Measurements from ENCODE around the gene UNC119.

The UNC119 gene

GRCh38 chr17:28544402-28545140, 7.9 kb downstream of the UNC119 start:
- Histone ChIP-seq H3K27me3 (ENCODE audit: control insufficient read depth in 2 of 2, insufficient read depth in 2 of 2, low read length in 2 of 2) (no peaks in the 10 kb centered on the region), H3K9me3 (ENCODE audit: control insufficient read depth in 2 of 2, low read length in 2 of 2) (no peaks in the 10 kb centered on the region), H3K36me3 (ENCODE audit: control insufficient read depth in 2 of 2, insufficient read depth in 2 of 2, low read length in 2 of 2) (peaks cover 0 to 8% of the 10 kb centered on the region in 2 donors), H3K9ac (ENCODE audit: low read depth in 1 of 2, low read length in 2 of 2) (no peak overlapping the region), H3K4me1 (ENCODE audit: control insufficient read depth in 2 of 2, insufficient read depth in 2 of 2, low read length in 2 of 2) (peaks cover 4 to 8% of the 10 kb centered on the region in 2 donors), H3K27ac (ENCODE audit: low read depth in 2 of 2, low read length in 2 of 2) (no peak overlapping the region), H3K4me3 (ENCODE audit: low read length in 2 of 2) (no peak overlapping the region)

- no peak overlapping the region for H3K4me3 ChIP-seq (ENCODE audit: low read length in 2 of 2)
- H3K9ac ChIP-seq (ENCODE audit: low read depth in 1 of 2, low read length in 2 of 2), result no peak overlapping the region
- no peaks in the 10 kb centered on the region for H3K9me3 ChIP-seq (ENCODE audit: control insufficient read depth in 2 of 2, low read length in 2 of 2)
- peaks cover 0 to 10% of the 10 kb centered on the region in 2 donors for H3K4me1 ChIP-seq (ENCODE audit: control insufficient read depth in 2 of 2, insufficient read depth in 2 of 2, low read length in 2 of 2)
- H3K27ac ChIP-seq (ENCODE audit: low read depth in 2 of 2, low read length in 2 of 2), result no peak overlapping the region
- H3K36me3 ChIP-seq (ENCODE audit: control insufficient read depth in 2 of 2, insufficient read depth in 2 of 2, low read length in 2 of 2), result no peaks in the 10 kb centered on the region
- H3K27me3 ChIP-seq (ENCODE audit: control insufficient read depth in 2 of 2, insufficient read depth in 2 of 2, low read length in 2 of 2), result peaks cover 0 to 3% of the 10 kb centered on the region in 2 donors
Observed at GRCh38 chr17:28541439-28541838, 11.0 kb downstream of the UNC119 start.

GRCh38 chr17:28540231-28540630, 12.2 kb downstream of the UNC119 start:
- Histone ChIP-seq H3K9ac (ENCODE audit: low read depth in 1 of 2, low read length in 2 of 2) (no peak overlapping the region), H3K9me3 (ENCODE audit: control insufficient read depth in 2 of 2, low read length in 2 of 2) (no peaks in the 10 kb centered on the region), H3K27ac (ENCODE audit: low read depth in 2 of 2, low read length in 2 of 2) (no peak overlapping the region), H3K4me3 (ENCODE audit: low read length in 2 of 2) (no peak overlapping the region), H3K4me1 (ENCODE audit: control insufficient read depth in 2 of 2, insufficient read depth in 2 of 2, low read length in 2 of 2) (peaks cover 0 to 19% of the 10 kb centered on the region in 2 donors), H3K36me3 (ENCODE audit: control insufficient read depth in 2 of 2, insufficient read depth in 2 of 2, low read length in 2 of 2) (no peaks in the 10 kb centered on the region), H3K27me3 (ENCODE audit: control insufficient read depth in 2 of 2, insufficient read depth in 2 of 2, low read length in 2 of 2) (peaks cover 0 to 3% of the 10 kb centered on the region in 2 donors)

- Histone ChIP-seq H3K27ac (ENCODE audit: low read depth in 2 of 2, low read length in 2 of 2) (no peak overlapping the region), H3K9ac (ENCODE audit: low read depth in 1 of 2, low read length in 2 of 2) (no peak overlapping the region), H3K36me3 (ENCODE audit: control insufficient read depth in 2 of 2, insufficient read depth in 2 of 2, low read length in 2 of 2) (no peaks in the 10 kb centered on the region), H3K9me3 (ENCODE audit: control insufficient read depth in 2 of 2, low read length in 2 of 2) (no peaks in the 10 kb centered on the region), H3K4me1 (ENCODE audit: control insufficient read depth in 2 of 2, insufficient read depth in 2 of 2, low read length in 2 of 2) (peaks cover 0 to 27% of the 10 kb centered on the region in 2 donors), H3K27me3 (ENCODE audit: control insufficient read depth in 2 of 2, insufficient read depth in 2 of 2, low read length in 2 of 2) (peaks cover 0 to 3% of the 10 kb centered on the region in 2 donors), H3K4me3 (ENCODE audit: low read length in 2 of 2) (no peak overlapping the region)
Observed at GRCh38 chr17:28538296-28538895, 14.0 kb downstream of the UNC119 start.

GRCh38 chr17:28537219-28537610, 15.2 kb downstream of the UNC119 start:
- H3K9me3 ChIP-seq (ENCODE audit: control insufficient read depth in 2 of 2, low read length in 2 of 2), result no peaks in the 10 kb centered on the region
- H3K27ac ChIP-seq (ENCODE audit: low read depth in 2 of 2, low read length in 2 of 2), result no peak overlapping the region
- peaks cover 8 to 39% of the 10 kb centered on the region in 2 donors for H3K4me1 ChIP-seq (ENCODE audit: control insufficient read depth in 2 of 2, insufficient read depth in 2 of 2, low read length in 2 of 2)
- H3K4me3 ChIP-seq (ENCODE audit: low read length in 2 of 2), result no peak overlapping the region
- H3K27me3 ChIP-seq (ENCODE audit: control insufficient read depth in 2 of 2, insufficient read depth in 2 of 2, low read length in 2 of 2), result peaks cover 0 to 3% of the 10 kb centered on the region in 2 donors
- H3K36me3 ChIP-seq (ENCODE audit: control insufficient read depth in 2 of 2, insufficient read depth in 2 of 2, low read length in 2 of 2), result no peaks in the 10 kb centered on the region
- no peak overlapping the region for H3K9ac ChIP-seq (ENCODE audit: low read depth in 1 of 2, low read length in 2 of 2)

GRCh38 chr17:28536532-28537218, 15.7 kb downstream of the UNC119 start:
- peaks cover 0 to 3% of the 10 kb centered on the region in 2 donors for H3K27me3 ChIP-seq (ENCODE audit: control insufficient read depth in 2 of 2, insufficient read depth in 2 of 2, low read length in 2 of 2)
- H3K9ac ChIP-seq (ENCODE audit: low read depth in 1 of 2, low read length in 2 of 2), result no peak overlapping the region
- no peak overlapping the region for H3K4me3 ChIP-seq (ENCODE audit: low read length in 2 of 2)
- H3K4me1 ChIP-seq (ENCODE audit: control insufficient read depth in 2 of 2, insufficient read depth in 2 of 2, low read length in 2 of 2), result peaks cover 9 to 41% of the 10 kb centered on the region in 2 donors
- H3K9me3 ChIP-seq (ENCODE audit: control insufficient read depth in 2 of 2, low read length in 2 of 2), result no peaks in the 10 kb centered on the region
- H3K27ac ChIP-seq (ENCODE audit: low read depth in 2 of 2, low read length in 2 of 2), result peak overlapping the region in 1 of 2 donors; percentile 6
- H3K36me3 ChIP-seq (ENCODE audit: control insufficient read depth in 2 of 2, insufficient read depth in 2 of 2, low read length in 2 of 2), result no peaks in the 10 kb centered on the region

- Histone ChIP-seq H3K27ac (ENCODE audit: low read depth in 2 of 2, low read length in 2 of 2) (no peak overlapping the region), H3K36me3 (ENCODE audit: control insufficient read depth in 2 of 2, insufficient read depth in 2 of 2, low read length in 2 of 2) (no peaks in the 10 kb centered on the region), H3K4me3 (ENCODE audit: low read length in 2 of 2) (no peak overlapping the region), H3K27me3 (ENCODE audit: control insufficient read depth in 2 of 2, insufficient read depth in 2 of 2, low read length in 2 of 2) (peaks cover 0 to 3% of the 10 kb centered on the region in 2 donors), H3K9ac (ENCODE audit: low read depth in 1 of 2, low read length in 2 of 2) (no peak overlapping the region), H3K4me1 (ENCODE audit: control insufficient read depth in 2 of 2, insufficient read depth in 2 of 2, low read length in 2 of 2) (peaks cover 9 to 41% of the 10 kb centered on the region in 2 donors), H3K9me3 (ENCODE audit: control insufficient read depth in 2 of 2, low read length in 2 of 2) (no peaks in the 10 kb centered on the region)
Observed at GRCh38 chr17:28534740-28535375, 17.6 kb downstream of the UNC119 start.

- peaks cover 0 to 2% of the 10 kb centered on the region in 2 donors for H3K27me3 ChIP-seq (ENCODE audit: control insufficient read depth in 2 of 2, insufficient read depth in 2 of 2, low read length in 2 of 2)
- peaks cover 16 to 53% of the 10 kb centered on the region in 2 donors for H3K4me1 ChIP-seq (ENCODE audit: control insufficient read depth in 2 of 2, insufficient read depth in 2 of 2, low read length in 2 of 2)
- peak overlapping the region in 1 of 2 donors; percentile 30 for H3K9ac ChIP-seq (ENCODE audit: low read depth in 1 of 2, low read length in 2 of 2)
- no peaks in the 10 kb centered on the region for H3K36me3 ChIP-seq (ENCODE audit: control insufficient read depth in 2 of 2, insufficient read depth in 2 of 2, low read length in 2 of 2)
- no peak overlapping the region for H3K4me3 ChIP-seq (ENCODE audit: low read length in 2 of 2)
- H3K9me3 ChIP-seq (ENCODE audit: control insufficient read depth in 2 of 2, low read length in 2 of 2), result no peaks in the 10 kb centered on the region
- peak overlapping the region; percentile 48 to 54 for H3K27ac ChIP-seq (ENCODE audit: low read depth in 2 of 2, low read length in 2 of 2)
Observed at GRCh38 chr17:28533091-28533807, 19.2 kb downstream of the UNC119 start.

GRCh38 chr17:28532050-28532960, 20.1 kb downstream of the UNC119 start:
- Histone ChIP-seq H3K9ac (ENCODE audit: low read depth in 1 of 2, low read length in 2 of 2) (peak overlapping the region in 1 of 2 donors; percentile 30), H3K4me1 (ENCODE audit: control insufficient read depth in 2 of 2, insufficient read depth in 2 of 2, low read length in 2 of 2) (peaks cover 24 to 62% of the 10 kb centered on the region in 2 donors), H3K9me3 (ENCODE audit: control insufficient read depth in 2 of 2, low read length in 2 of 2) (no peaks in the 10 kb centered on the region), H3K36me3 (ENCODE audit: control insufficient read depth in 2 of 2, insufficient read depth in 2 of 2, low read length in 2 of 2) (no peaks in the 10 kb centered on the region), H3K4me3 (ENCODE audit: low read length in 2 of 2) (no peak overlapping the region), H3K27ac (ENCODE audit: low read depth in 2 of 2, low read length in 2 of 2) (peak overlapping the region; percentile 48 to 54), H3K27me3 (ENCODE audit: control insufficient read depth in 2 of 2, insufficient read depth in 2 of 2, low read length in 2 of 2) (no peaks in the 10 kb centered on the region)
